IPS DF 6.9 (cell line): ENCODE measurements around the gene LRRN4CL.

Source experiments
- DNase-seq: peaks from one replicate; pipeline ENCODE4 v3.0.0-alpha.2; 2013; ENCODE audit warnings: low read depth, low spot score
- H3K27ac ChIP-seq: one replicate; pipeline ENCODE4 v1.5.1; 2013; ENCODE audit warnings: low read length, control low read depth
- H3K27me3 ChIP-seq: 2 replicates; pipeline ENCODE4 v1.6.1; 2013; ENCODE audit warnings: mild to moderate bottlenecking, low read length; ENCODE audit not compliant: control insufficient read depth, insufficient read depth
- H3K36me3 ChIP-seq: 2 replicates; pipeline ENCODE4 v1.6.1; 2013; ENCODE audit warnings: low read length; ENCODE audit not compliant: control insufficient read depth, insufficient read depth
- H3K4me1 ChIP-seq: 2 replicates; pipeline ENCODE4 v1.6.1; 2013; ENCODE audit warnings: low read length; ENCODE audit not compliant: control insufficient read depth, insufficient read depth
- H3K4me3 ChIP-seq: 2 replicates; pipeline ENCODE4 v1.5.1; 2013; ENCODE audit warnings: mild to moderate bottlenecking, low read length
- H3K9me3 ChIP-seq: 2 replicates; pipeline ENCODE4 v1.6.1; 2013; ENCODE audit warnings: low read length, inconsistent platforms; ENCODE audit not compliant: control insufficient read depth, insufficient read depth
- WGBS: extraction: QIAGEN DNeasy Blood & Tissue Kit; methylation state at CpG from one replicate; pipeline ENCODE4 v1.1.7; 2013; ENCODE audit warnings: mixed read lengths, missing lambda C conversion rate; ENCODE audit not compliant: insufficient read length, insufficient coverage; 5-methylcytosine and 5-hydroxymethylcytosine counted together

Gene LRRN4CL

GRCh38 chr11:62725646-62726045, 36.3 kb upstream of the LRRN4CL start:
- Histone ChIP-seq H3K27ac (no peak overlapping the region), H3K36me3 (peaks cover 17% of the 10 kb centered on the region), H3K27me3 (no peaks in the 10 kb centered on the region), H3K4me3 (peak overlapping the region; percentile 46; the same call in 1 of the 2 replicates), H3K4me1 (no peaks in the 10 kb centered on the region; the same call in 1 of the 2 replicates), H3K9me3 (no peaks in the 10 kb centered on the region)
- WGBS = no CpG with 5 or more reads among the region's 7 CpGs
- no peak for DNase-seq

DNA sequence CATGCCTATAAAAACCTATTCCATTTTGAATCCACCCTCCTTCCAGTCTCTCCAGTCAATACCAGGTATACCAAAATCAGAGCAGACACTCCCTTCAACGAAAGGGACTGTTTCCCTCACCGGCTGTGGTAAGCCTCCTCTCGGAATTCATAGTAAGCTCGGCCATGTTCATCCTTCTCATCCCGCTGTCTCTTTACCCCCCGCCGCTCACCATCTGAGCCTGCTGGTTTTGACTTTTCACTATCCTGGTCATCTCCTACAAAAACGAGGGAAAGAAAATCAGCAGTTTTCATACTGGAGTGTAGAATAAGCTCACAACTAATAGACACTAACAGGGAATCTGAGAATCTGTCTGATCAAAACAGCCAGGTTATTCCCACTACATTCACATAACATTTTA, 34.8 kb upstream of the LRRN4CL start:
- Histone ChIP-seq H3K4me3 (no peak overlapping the region), H3K27ac (no peak overlapping the region), H3K9me3 (no peaks in the 10 kb centered on the region), H3K27me3 (no peaks in the 10 kb centered on the region), H3K36me3 (peaks cover 24% of the 10 kb centered on the region), H3K4me1 (no peaks in the 10 kb centered on the region)
- no peak for DNase-seq
- no CpG with 5 or more reads among the region's 8 CpGs for WGBS

GRCh38 chr11:62721994-62722393, 32.7 kb upstream of the LRRN4CL start:
- Histone ChIP-seq H3K4me3 (no peak overlapping the region), H3K9me3 (no peaks in the 10 kb centered on the region), H3K36me3 (peaks cover 25% of the 10 kb centered on the region), H3K27me3 (no peaks in the 10 kb centered on the region), H3K4me1 (no peaks in the 10 kb centered on the region), H3K27ac (no peak overlapping the region)
- no peak for DNase-seq
- no CpG with 5 or more reads among the region's 7 CpGs for WGBS

DNA sequence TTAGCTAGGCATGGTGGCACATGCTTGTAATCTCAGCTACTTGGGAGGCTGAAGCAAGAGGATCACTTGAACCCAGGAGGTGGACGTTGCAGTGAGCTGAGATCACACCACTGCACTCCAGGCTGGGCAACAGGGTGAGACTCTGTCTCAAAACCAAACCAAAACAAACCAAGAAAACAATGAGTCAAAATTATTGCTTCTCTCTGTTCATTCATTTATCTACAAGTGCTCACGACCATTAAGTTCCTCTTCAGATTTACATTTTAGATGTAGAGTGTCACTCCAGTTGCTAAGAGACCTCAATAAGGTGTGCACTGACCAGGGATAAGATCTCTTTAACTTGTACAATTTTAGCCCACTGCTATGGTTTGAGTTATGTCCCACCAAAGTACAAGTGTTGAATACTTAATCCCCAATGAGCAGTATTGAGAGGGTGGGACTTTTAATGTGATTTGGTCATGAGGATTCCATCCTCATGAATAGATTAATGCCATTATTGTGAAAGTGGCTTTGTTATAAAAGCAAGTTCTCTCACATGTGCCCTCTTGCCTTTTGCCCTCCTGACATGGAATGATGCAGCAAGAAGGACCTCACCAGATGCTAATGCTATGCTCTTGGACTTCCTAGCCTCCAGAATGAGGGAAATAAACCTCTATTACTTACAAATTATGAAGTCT, 30.1 kb upstream of the LRRN4CL start:
- Histone ChIP-seq H3K27me3 (no peaks in the 10 kb centered on the region), H3K4me3 (no peak overlapping the region), H3K36me3 (peaks cover 34% of the 10 kb centered on the region), H3K4me1 (no peaks in the 10 kb centered on the region), H3K9me3 (no peaks in the 10 kb centered on the region), H3K27ac (no peak overlapping the region)
- no CpG with 5 or more reads among the region's 2 CpGs for WGBS
- DNase-seq = no peak

GRCh38 chr11:62716816-62717215, 27.5 kb upstream of the LRRN4CL start:
- no peak for DNase-seq
- H3K9me3 ChIP-seq = no peaks in the 10 kb centered on the region
- H3K27ac ChIP-seq = no peak overlapping the region
- no peak overlapping the region for H3K4me3 ChIP-seq
- H3K27me3 ChIP-seq = no peaks in the 10 kb centered on the region
- H3K4me1 ChIP-seq = no peaks in the 10 kb centered on the region
- H3K36me3 ChIP-seq = peaks cover 27% of the 10 kb centered on the region
- WGBS = no CpG with 5 or more reads among the region's 11 CpGs

DNA sequence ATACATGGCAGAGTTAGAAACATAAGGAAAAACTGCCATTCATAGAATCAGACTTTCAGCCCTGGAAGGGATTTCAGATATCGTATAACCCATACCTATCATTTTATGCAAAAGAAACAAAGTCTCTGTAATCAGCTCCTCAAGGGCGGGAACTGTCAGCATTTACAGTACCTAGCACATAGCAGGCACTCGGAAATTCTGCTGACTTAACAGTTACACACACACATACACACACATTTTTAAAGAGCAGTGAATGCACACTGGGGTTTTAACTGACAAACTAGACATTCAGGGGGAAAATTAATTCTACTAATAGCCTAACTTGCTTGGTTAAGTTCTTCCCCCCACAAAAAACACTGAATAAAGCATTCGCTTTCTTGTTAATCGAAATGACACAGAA, 26.9 kb upstream of the LRRN4CL start:
- no CpG with 5 or more reads among the region's 5 CpGs for WGBS
- H3K27me3 ChIP-seq = no peaks in the 10 kb centered on the region
- no peak overlapping the region for H3K27ac ChIP-seq
- H3K4me1 ChIP-seq = no peaks in the 10 kb centered on the region
- peaks cover 27% of the 10 kb centered on the region for H3K36me3 ChIP-seq
- DNase-seq = no peak
- no peaks in the 10 kb centered on the region for H3K9me3 ChIP-seq
- H3K4me3 ChIP-seq = no peak overlapping the region

DNA sequence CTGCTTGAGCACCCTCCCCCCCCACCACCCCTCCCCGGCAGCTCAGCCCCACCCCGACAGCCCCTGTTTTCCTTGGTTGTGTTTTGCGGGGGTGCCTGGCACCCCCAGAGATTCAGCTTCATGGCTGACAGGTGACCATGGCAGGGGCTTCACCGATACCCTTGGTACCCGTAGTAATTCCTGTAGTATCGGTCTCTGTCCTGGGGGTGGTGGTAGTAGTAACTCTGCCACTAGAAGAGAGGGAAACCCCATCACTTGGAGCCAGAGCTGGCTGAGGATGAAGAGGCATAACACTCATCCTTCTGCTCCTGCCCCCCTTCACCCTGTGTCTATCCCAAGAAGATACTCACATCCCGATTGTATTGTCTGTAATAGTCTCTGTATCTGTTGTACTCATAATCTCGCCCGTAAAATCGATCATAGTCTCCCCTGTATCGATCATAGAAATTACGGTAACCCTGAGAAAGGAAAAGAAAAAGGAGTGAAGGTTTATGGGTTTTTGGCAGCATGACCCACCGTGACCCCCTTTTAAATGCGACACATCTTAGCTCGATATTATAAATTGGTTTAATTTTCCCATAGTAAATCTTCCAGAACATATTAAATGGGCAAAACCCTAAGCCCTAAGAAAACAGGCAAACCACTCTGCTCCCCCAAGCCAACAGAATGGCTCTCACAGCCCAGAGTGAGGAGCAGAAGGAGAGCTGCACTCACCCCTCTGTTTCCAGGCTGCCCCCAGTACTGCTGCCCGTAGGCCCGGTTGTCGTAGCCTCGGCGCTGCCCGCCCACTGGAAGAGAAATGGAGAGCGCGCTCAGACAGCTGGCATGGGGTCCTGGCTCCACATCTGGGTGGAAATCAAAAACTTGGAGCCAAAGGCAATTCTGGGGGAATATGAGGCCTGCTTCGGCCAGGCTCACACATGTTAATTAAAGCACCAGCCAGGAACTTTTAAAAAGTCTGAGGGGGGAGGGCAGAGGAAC, 26.1 kb upstream of the LRRN4CL start:
- Histone ChIP-seq H3K36me3 (peaks cover 23% of the 10 kb centered on the region), H3K9me3 (no peaks in the 10 kb centered on the region), H3K27ac (no peak overlapping the region), H3K4me3 (no peak overlapping the region), H3K27me3 (no peaks in the 10 kb centered on the region), H3K4me1 (no peaks in the 10 kb centered on the region)
- DNase-seq = no peak
- WGBS = no CpG with 5 or more reads among the region's 24 CpGs

DNA sequence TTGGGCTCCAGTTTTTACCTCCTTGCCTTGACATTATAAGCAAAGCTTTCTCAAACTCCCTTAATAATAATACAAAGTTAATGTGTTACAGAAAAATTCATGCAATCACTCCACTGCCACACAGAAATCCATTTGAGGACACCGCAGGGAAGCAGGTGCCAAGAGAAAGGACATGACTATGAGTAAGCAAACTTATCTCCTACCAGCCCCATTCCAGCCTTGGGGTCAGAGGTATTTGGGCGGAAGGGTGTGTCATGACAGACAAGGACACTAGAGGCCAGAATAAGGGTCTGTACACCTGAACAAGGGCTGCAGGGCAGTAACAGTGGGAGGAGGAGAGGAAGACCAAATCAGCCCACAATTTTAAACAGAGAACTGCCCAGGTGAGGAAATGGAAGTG, 24.0 kb upstream of the LRRN4CL start:
- WGBS = no CpG with 5 or more reads among the region's 2 CpGs

GRCh38 chr11:62712861-62713260, 23.5 kb upstream of the LRRN4CL start:
- peaks cover 14% of the 10 kb centered on the region; the same call in 1 of the 2 replicates for H3K36me3 ChIP-seq
- H3K27ac ChIP-seq = no peak overlapping the region
- no peak for DNase-seq
- no peak overlapping the region for H3K4me3 ChIP-seq
- no CpG with 5 or more reads among the region's 3 CpGs for WGBS
- H3K27me3 ChIP-seq = no peaks in the 10 kb centered on the region
- H3K9me3 ChIP-seq = no peaks in the 10 kb centered on the region
- H3K4me1 ChIP-seq = no peaks in the 10 kb centered on the region; the same call in 1 of the 2 replicates

More for the DNA sequence above, 24.0 kb upstream of the LRRN4CL start:
- Histone ChIP-seq H3K4me3 (no peak overlapping the region), H3K36me3 (peaks cover 14% of the 10 kb centered on the region; the same call in 1 of the 2 replicates), H3K4me1 (no peaks in the 10 kb centered on the region; the same call in 1 of the 2 replicates), H3K27ac (no peak overlapping the region), H3K9me3 (no peaks in the 10 kb centered on the region), H3K27me3 (no peaks in the 10 kb centered on the region)
- no peak for DNase-seq

- WGBS = no CpG with 5 or more reads among the region's 6 CpGs
These were observed 23.0 kb upstream of the LRRN4CL start for GRCh38 chr11:62712276-62712812.

More at GRCh38 chr11:62712276-62712812, 23.0 kb upstream of the LRRN4CL start:
- H3K4me1 ChIP-seq = no peaks in the 10 kb centered on the region; the same call in 1 of the 2 replicates
- peaks cover 14% of the 10 kb centered on the region; the same call in 1 of the 2 replicates for H3K36me3 ChIP-seq
- no peaks in the 10 kb centered on the region for H3K27me3 ChIP-seq
- H3K9me3 ChIP-seq = no peaks in the 10 kb centered on the region
- no peak for DNase-seq
- no peak overlapping the region for H3K4me3 ChIP-seq
- no peak overlapping the region for H3K27ac ChIP-seq
